BJ (cell line): Measurements from ENCODE around the gene KIF16B. TPM values are rescaled to one million over a fixed set of nuclear protein-coding genes. Genes with fewer than 3 reads are reported as not detected.
"Not testable (repeated sequence)": the region's sequence is repeated elsewhere in the genome, so short reads cannot be mapped to it uniquely, and the experiment has no call there.

ENCODE experiments used
- CTCF ChIA-PET: fragments of 350-600 bp; formaldehyde crosslinking; extraction: SDS; loops from one replicate; lab custom pipeline; 2021; ENCODE audit warnings: antibody characterized with exemption, inconsistent platforms; lab: Yijun Ruan, JAX
- POLR2A ChIA-PET: fragments of 300-600 bp; sonication (Branson Sonifier 250); formaldehyde crosslinking; extraction: SDS; loops from one replicate; lab custom pipeline; 2021; ENCODE audit warnings: antibody characterized with exemption; lab: Charles Lee
- DNase-seq: peaks from one replicate; pipeline ENCODE4 v3.0.0-alpha.2; 2011; ENCODE audit warnings: low read depth
- H3K27me3 ChIP-seq: 2 replicates; pipeline ENCODE4 v1.6.0; 2011; ENCODE audit warnings: low read length; ENCODE audit not compliant: control insufficient read depth, insufficient read depth
- H3K36me3 ChIP-seq: 2 replicates; pipeline ENCODE4 v1.5.1; 2011; ENCODE audit warnings: low read length; ENCODE audit not compliant: control insufficient read depth, insufficient read depth
- H3K4me3 ChIP-seq: 2 replicates; pipeline ENCODE4 v1.5.1; 2011; ENCODE audit warnings: low read depth, mild to moderate bottlenecking, control low read depth, low read length
- CTCF ChIP-seq: IDR thresholded peaks from 2 replicates; pipeline ENCODE4 v1.5.1; 2011; ENCODE audit warnings: low read depth, mild to moderate bottlenecking, control low read depth, inconsistent platforms, low read length, moderate library complexity; ENCODE audit not compliant: insufficient read depth
- polyA plus RNA-seq: library from polyadenylated mRNA; depleted of rRNA; stranded (reverse); fragments of >200 nt; gene quantifications from 2 replicates; pipeline ENCODE4 v1.2.3, GENCODE V29; 2011

KIF16B gene
- polyA plus RNA-seq, 1 experiment = 3.2 TPM

GRCh38 chr20:16571333-16571732, 1.9 kb downstream of the KIF16B start:
- no peaks in the 10 kb centered on the region for H3K36me3 ChIP-seq
- ChIA-PET CTCF (no interaction called here), POLR2A (no interaction called here)
- no peak for TF ChIP-seq CTCF
- no peak for DNase-seq
- no peak overlapping the region for H3K4me3 ChIP-seq
- H3K27me3 ChIP-seq = no peaks in the 10 kb centered on the region

- POLR2A ChIA-PET = no interaction called here
- H3K36me3 ChIP-seq = no peaks in the 10 kb centered on the region
- TF ChIP-seq CTCF = no peak
- CTCF ChIA-PET = no interaction called here
- no peak overlapping the region for H3K4me3 ChIP-seq
- no peaks in the 10 kb centered on the region for H3K27me3 ChIP-seq
- no peak for DNase-seq
Measured at GRCh38 chr20:16569246-16570153, 3.7 kb downstream of the KIF16B start.

- TF ChIP-seq CTCF = no peak
- CTCF ChIA-PET = no interaction called here
- Histone ChIP-seq H3K27me3 (no peaks in the 10 kb centered on the region), H3K36me3 (no peaks in the 10 kb centered on the region), H3K4me3 (no peak overlapping the region)
- POLR2A ChIA-PET = no interaction called here
- no peak for DNase-seq
Measured at GRCh38 chr20:16566080-16566479, 7.2 kb downstream of the KIF16B start.

- DNase-seq, H3K27me3 ChIP-seq, H3K4me3 ChIP-seq, H3K36me3 ChIP-seq, POLR2A ChIA-PET, CTCF ChIA-PET: not testable (repeated sequence)
Measured at GRCh38 chr20:16564079-16564478, 9.2 kb downstream of the KIF16B start.

- no peak for TF ChIP-seq CTCF
- Histone ChIP-seq H3K4me3 (no peak overlapping the region), H3K27me3 (no peaks in the 10 kb centered on the region), H3K36me3 (no peaks in the 10 kb centered on the region)
- POLR2A ChIA-PET = no interaction called here
- no peak for DNase-seq
- CTCF ChIA-PET = no interaction called here
Measured at GRCh38 chr20:16563066-16563806, 10.0 kb downstream of the KIF16B start.
